GM19240 (cell line): ENCODE measurements around the gene ZFYVE28.
"Not testable (repeated sequence)": the region's sequence is repeated elsewhere in the genome, so short reads cannot be mapped to it uniquely, and the experiment has no call there.

ENCODE experiments used
- DNase-seq: peaks from one replicate; pipeline ENCODE4 v3.0.0; 2011; ENCODE audit warnings: low spot score; ENCODE audit not compliant: insufficient read length

Gene ZFYVE28

GRCh38 chr4:2390784-2391421 lies 27.5 kb downstream of the ZFYVE28 start:
- DNase-seq: no peak

GRCh38 chr4:2390146-2390545 lies 28.3 kb downstream of the ZFYVE28 start:
- DNase-seq: no peak

GRCh38 chr4:2389691-2390090 lies 28.8 kb downstream of the ZFYVE28 start:
- DNase-seq: no peak

- no peak for DNase-seq
Observed at GRCh38 chr4:2388429-2389182, 29.8 kb downstream of the ZFYVE28 start.

GRCh38 chr4:2387829-2388228 lies 30.6 kb downstream of the ZFYVE28 start:
- no peak for DNase-seq

GRCh38 chr4:2387218-2387617 lies 31.2 kb downstream of the ZFYVE28 start:
- DNase-seq: no peak

- DNase-seq: no peak
Observed at GRCh38 chr4:2386717-2387116, 31.7 kb downstream of the ZFYVE28 start.

GRCh38 chr4:2385516-2385915 lies 32.9 kb downstream of the ZFYVE28 start:
- no peak for DNase-seq

GRCh38 chr4:2384245-2384644 lies 34.2 kb downstream of the ZFYVE28 start:
- no peak for DNase-seq

GRCh38 chr4:2383760-2384159 lies 34.7 kb downstream of the ZFYVE28 start:
- DNase-seq: no peak

GRCh38 chr4:2383220-2383631 lies 35.2 kb downstream of the ZFYVE28 start:
- not testable (repeated sequence) for DNase-seq

GRCh38 chr4:2382769-2383202 lies 35.7 kb downstream of the ZFYVE28 start:
- not testable (repeated sequence) for DNase-seq

GRCh38 chr4:2380589-2380988 lies 37.9 kb downstream of the ZFYVE28 start:
- DNase-seq: not testable (repeated sequence)

- no peak for DNase-seq
Observed at GRCh38 chr4:2378898-2379297, 39.5 kb downstream of the ZFYVE28 start.

GRCh38 chr4:2378401-2378800 lies 40.0 kb downstream of the ZFYVE28 start:
- DNase-seq: no peak

GRCh38 chr4:2377241-2377640 lies 41.2 kb downstream of the ZFYVE28 start:
- DNase-seq: no peak

GRCh38 chr4:2375427-2375826 lies 43.0 kb downstream of the ZFYVE28 start:
- no peak for DNase-seq

GRCh38 chr4:2373532-2373931 lies 44.9 kb downstream of the ZFYVE28 start:
- no peak for DNase-seq

- no peak for DNase-seq
Observed at GRCh38 chr4:2372488-2373030, 45.9 kb downstream of the ZFYVE28 start.

GRCh38 chr4:2371765-2372487 lies 46.5 kb downstream of the ZFYVE28 start:
- DNase-seq: no peak

GRCh38 chr4:2370597-2371320 lies 47.7 kb downstream of the ZFYVE28 start:
- DNase-seq: no peak
